Measurements from ENCODE around the gene JADE1. TPM values are rescaled to one million over a fixed set of nuclear protein-coding genes. Genes with fewer than 3 reads are reported as not detected.

JADE1 gene
- 10 to 100 TPM; 14.0 to 38.5 (median 26.0) TPM for total RNA-seq

- Histone ChIP-seq H3K4me3 (peak within 1 kb of the TSS; percentile 76), H3K36me3 (no peaks in the 10 kb centered on the region), H3K27ac (peak within 1 kb of the TSS; percentile 94), H3K9me3 (no peaks in the 10 kb centered on the region), H3K27me3 (no peaks in the 10 kb centered on the region), H3K4me1 (peaks cover 12% of the 10 kb centered on the region)
- TF ChIP-seq EP300 (IDR thresholded peaks at IDR 0.05): no peak
- peak in 1 of 2 donors; percentile 69 for TF ChIP-seq POLR2A (IDR thresholded peaks at IDR 0.05)
- peak in 2 of 3 donors; percentile 11 to 69 for TF ChIP-seq POLR2AphosphoS5 (IDR thresholded peaks at IDR 0.05)
- TF ChIP-seq CTCF (IDR thresholded peaks at IDR 0.05): peak; percentile 8 to 50
- WGBS: 2% methylated on average over 39 of the region's 91 CpGs
- peak; percentile 91 to 94 for DNase-seq (ENCODE audit: low spot score in 2 of 2)
Observed at GRCh38 chr4:128809477-128810330, at the start of gene JADE1. JADE1 (plus strand) TSS chr4:128809700; CDS start chr4:128831759, 22,059 bp downstream.

- 80% methylated on average over 4 of the region's 4 CpGs for WGBS
- no peaks in the 10 kb centered on the region for H3K36me3 ChIP-seq
- DNase-seq (ENCODE audit: low spot score in 2 of 2): no peak
- H3K4me3 ChIP-seq: no peak overlapping the region
- no peak overlapping the region for H3K27ac ChIP-seq
- no peaks in the 10 kb centered on the region for H3K9me3 ChIP-seq
- no peaks in the 10 kb centered on the region for H3K27me3 ChIP-seq
- TF ChIP-seq POLR2AphosphoS5 (IDR thresholded peaks at IDR 0.05) (no peak), POLR2A (IDR thresholded peaks at IDR 0.05) (no peak), CTCF (IDR thresholded peaks at IDR 0.05) (no peak), EP300 (IDR thresholded peaks at IDR 0.05) (no peak)
- no peaks in the 10 kb centered on the region for H3K4me1 ChIP-seq
Observed at GRCh38 chr4:128766781-128767180, 42.7 kb upstream of the JADE1 start.

- DNase-seq (ENCODE audit: low spot score in 2 of 2): no peak
- H3K4me3 ChIP-seq: no peak overlapping the region
- H3K27ac ChIP-seq: no peak overlapping the region
- H3K9me3 ChIP-seq: no peaks in the 10 kb centered on the region
- TF ChIP-seq POLR2A (IDR thresholded peaks at IDR 0.05) (no peak), CTCF (IDR thresholded peaks at IDR 0.05) (no peak), EP300 (IDR thresholded peaks at IDR 0.05) (no peak), POLR2AphosphoS5 (IDR thresholded peaks at IDR 0.05) (no peak)
- WGBS: 70% methylated on average over 7 of the region's 7 CpGs
- H3K36me3 ChIP-seq: no peaks in the 10 kb centered on the region
- no peaks in the 10 kb centered on the region for H3K27me3 ChIP-seq
- H3K4me1 ChIP-seq: no peaks in the 10 kb centered on the region
Observed at GRCh38 chr4:128768373-128768996, 41.0 kb upstream of the JADE1 start.

- no peak overlapping the region for H3K27ac ChIP-seq
- H3K36me3 ChIP-seq: no peaks in the 10 kb centered on the region
- TF ChIP-seq POLR2AphosphoS5 (IDR thresholded peaks at IDR 0.05): no peak
- no peak for TF ChIP-seq EP300 (IDR thresholded peaks at IDR 0.05)
- TF ChIP-seq CTCF (IDR thresholded peaks at IDR 0.05): no peak
- no peak for TF ChIP-seq POLR2A (IDR thresholded peaks at IDR 0.05)
- H3K27me3 ChIP-seq: no peaks in the 10 kb centered on the region
- DNase-seq (ENCODE audit: low spot score in 2 of 2): no peak
- no peaks in the 10 kb centered on the region for H3K4me1 ChIP-seq
- no peaks in the 10 kb centered on the region for H3K9me3 ChIP-seq
- H3K4me3 ChIP-seq: no peak overlapping the region
Observed at GRCh38 chr4:128769011-128769410, 40.5 kb upstream of the JADE1 start.

GRCh38 chr4:128770807-128771206 lies 38.7 kb upstream of the JADE1 start:
- H3K4me3 ChIP-seq: no peak overlapping the region
- H3K27me3 ChIP-seq: no peaks in the 10 kb centered on the region
- no peak for DNase-seq (ENCODE audit: low spot score in 2 of 2)
- TF ChIP-seq POLR2AphosphoS5 (IDR thresholded peaks at IDR 0.05) (no peak), POLR2A (IDR thresholded peaks at IDR 0.05) (no peak), CTCF (IDR thresholded peaks at IDR 0.05) (no peak), EP300 (IDR thresholded peaks at IDR 0.05) (no peak)
- no peaks in the 10 kb centered on the region for H3K36me3 ChIP-seq
- H3K27ac ChIP-seq: no peak overlapping the region
- WGBS: 83% methylated on average over 3 of the region's 3 CpGs
- no peaks in the 10 kb centered on the region for H3K9me3 ChIP-seq
- H3K4me1 ChIP-seq: no peaks in the 10 kb centered on the region

Measured in suprapubic skin (tissue), 4 donors.